ENCODE measurements around the gene HINFP.
"Not testable (repeated sequence)": the region's sequence is repeated elsewhere in the genome, so short reads cannot be mapped to it uniquely, and the experiment has no call there.

Gene HINFP

GRCh38 chr11:119160151-119160550, 38.8 kb downstream of the HINFP start:
- DNase-seq, result no peak

DNA sequence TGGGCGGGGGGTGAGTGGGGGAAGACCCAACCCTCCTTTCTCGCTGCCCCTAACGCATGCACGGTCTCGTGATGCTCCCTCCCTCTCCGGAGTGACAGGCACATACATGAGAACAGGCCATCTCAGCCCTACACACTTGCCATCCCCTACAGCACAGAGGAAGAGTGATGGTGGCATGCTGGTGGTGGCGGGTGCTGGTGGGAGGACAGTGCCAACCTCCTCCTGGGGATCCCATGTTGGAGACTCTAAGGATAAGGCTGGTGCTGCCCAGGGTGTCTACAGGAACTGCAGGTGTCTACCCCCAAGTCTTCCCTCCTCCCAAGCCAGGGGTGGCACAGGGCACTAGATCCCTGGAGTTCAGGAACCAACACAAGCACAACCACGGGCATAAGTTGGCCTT, 40.5 kb downstream of the HINFP start:
- DNase-seq, result no peak

DNA sequence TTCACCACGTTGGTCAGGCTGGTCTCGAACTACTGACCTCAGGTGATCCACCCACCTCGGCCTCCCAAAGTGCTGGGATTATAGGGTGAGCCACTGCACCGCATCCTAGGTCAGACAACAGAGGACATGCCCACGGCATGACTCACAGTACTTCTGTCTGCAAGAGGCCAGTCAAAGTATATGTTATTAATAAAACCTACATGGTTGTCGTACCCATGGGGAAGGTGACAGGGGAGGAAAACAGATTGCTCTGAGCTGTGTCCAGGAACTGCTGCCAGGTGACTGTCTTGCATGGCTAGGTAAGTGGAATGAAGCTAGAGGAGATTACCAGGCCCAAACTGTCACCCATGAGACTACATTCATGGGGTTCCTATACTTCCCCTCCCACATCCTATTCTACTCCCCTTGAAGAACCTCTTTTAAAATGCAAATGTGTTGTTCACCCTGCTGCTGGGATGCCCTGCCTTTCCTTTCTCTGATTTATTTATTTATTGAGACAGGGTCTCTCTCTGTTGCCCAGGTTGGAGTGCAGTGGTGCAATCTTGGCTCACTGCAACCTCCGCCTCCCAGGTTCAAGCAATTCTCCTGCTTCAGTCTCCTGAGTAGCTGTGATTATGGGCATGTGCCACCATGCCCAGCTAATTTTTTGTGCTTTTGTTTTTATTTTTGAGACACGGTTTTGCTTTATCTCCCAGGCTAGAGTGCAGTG, 45.1 kb downstream of the HINFP start:
- DNase-seq, result peak; percentile 68

GRCh38 chr11:119167077-119167458, 45.7 kb downstream of the HINFP start:
- not testable (repeated sequence) for DNase-seq

DNA sequence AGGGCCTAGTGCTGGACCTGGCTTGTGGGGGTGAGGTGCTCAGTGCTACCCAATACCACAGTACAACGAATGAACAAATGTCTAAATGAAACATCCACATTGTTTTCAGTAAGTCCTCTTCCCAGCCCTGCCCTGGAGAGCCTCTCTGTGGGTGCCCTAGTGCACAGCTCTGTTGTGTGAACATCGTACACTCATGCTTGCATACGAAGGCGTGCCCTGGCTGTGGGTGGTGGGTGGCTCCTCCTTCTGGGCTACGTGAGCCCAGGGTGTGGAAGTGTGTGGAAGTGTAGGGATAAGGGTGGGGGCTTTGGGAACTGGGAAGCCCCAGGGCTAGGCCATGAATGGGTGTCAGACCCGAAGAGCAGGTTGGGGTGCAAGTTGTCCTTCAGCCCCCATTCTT, 46.6 kb downstream of the HINFP start:
- DNase-seq, result no peak

DNA sequence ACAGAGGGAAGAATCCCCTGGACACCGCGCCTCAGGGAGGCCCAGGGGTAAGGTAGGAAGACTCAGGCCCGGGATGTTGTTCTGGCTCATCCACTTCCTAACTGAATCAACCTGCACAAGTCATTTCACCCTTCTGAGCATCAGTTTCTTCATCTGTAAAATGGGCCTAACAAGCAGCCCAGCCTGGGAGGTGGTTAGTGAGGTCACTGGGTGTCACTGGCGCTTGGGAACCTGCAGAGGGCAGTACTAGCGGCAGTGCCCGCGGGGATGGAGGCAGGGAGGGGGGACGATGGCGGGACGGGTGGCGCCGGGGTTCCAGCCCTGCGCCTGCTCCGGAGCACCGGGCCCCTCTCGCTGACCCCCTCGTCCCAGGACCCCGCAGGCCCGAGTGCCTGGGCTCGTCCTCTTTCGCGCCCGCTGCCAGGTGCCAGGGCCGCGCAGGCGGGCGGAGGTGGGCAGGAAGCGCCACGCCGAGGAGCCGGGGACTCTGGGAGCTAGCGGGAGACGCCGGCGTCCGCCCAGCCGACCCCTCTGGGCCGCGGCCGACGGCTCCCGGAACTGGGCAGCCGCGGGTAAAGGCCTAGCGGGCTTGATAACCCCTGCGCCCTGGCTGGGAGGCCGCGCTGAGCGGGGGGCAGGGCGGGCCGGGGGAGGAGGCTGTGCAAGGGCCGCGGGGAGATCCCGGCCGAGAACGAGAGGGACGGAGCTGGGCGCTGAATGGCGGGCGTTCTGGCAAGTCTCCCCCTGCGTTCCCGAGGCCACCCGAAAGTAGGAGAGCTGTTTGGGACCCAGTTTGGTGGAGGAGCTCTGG, 47.3 kb downstream of the HINFP start, which contains the start of gene NLRX1:
NLRX1 (plus strand) TSS at position 255 of the 811 bp plus-strand sequence. CDS start 2,679 bp downstream, outside the sequence.
- peak; percentile 84 for DNase-seq

DNA sequence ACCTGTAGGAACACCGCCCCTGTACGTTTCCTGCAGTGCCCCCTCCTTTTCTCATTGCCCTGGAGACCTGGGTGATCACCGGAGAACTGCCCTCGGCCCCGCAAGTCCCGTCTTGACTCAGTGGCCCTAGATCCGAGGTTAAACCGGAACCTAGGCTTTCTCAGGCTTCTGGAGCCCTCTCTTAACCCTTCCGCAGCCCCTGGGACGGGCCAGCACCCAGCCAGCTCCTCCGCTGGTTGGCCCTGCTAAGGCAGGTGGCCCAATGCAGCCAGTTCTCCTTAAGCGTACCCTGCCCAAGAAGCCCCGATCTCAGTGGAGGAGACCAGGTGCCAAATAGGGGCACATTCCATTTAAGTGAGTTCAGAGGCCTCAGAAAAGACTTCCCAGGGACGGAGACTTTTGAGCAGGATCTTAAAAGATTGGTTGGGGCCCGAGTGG, 47.9 kb downstream of the HINFP start:
- peak; percentile 45 for DNase-seq

DNA sequence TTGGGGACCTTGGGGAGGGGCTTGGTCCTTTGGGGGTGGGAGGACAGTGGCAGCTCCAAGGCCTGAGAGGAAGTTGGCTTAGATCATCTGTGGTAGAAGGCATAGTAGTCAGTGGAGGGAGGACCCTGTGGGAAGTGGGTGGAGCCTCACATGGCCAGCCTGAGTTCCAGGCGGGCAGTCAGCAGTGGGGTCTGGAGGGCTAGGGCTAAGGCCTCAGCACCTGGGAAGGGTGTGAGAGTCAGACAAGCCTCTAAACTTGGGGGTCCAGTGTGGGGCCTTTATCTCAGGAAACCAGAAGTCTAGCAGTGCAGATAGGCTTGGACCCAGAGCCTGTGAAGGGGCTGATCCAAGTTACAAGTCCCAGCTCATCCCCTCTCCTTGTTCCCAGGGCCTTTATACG, 51.1 kb downstream of the HINFP start:
- DNase-seq, result no peak

- DNase-seq, result no peak
These were observed 52.1 kb downstream of the HINFP start for GRCh38 chr11:119173453-119173852.

- DNase-seq, result peak; percentile 35
These were observed 54.2 kb downstream of the HINFP start for GRCh38 chr11:119175493-119176077.

GRCh38 chr11:119178166-119178680, 56.8 kb downstream of the HINFP start:
- no peak for DNase-seq

DNA sequence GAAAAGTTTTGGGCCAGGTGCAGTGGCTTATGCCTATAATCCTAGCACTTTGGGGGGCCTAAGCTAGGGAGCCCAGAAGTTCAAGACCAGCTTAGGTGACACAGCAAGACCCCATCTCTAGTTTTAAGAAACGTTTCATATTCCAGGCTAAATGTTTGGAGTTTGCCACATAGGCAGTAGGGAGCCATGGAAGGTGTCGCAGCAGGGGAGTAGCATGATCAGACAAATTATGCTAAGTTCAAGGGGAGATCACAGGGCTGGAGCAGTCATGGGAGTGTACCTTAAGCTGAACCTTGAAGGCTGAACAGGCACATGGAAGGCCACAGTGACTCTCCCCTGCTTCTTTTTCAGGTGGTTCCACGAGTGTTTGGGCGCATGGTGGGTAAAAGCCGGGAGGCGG, 58.0 kb downstream of the HINFP start:
- no peak for DNase-seq

DNA sequence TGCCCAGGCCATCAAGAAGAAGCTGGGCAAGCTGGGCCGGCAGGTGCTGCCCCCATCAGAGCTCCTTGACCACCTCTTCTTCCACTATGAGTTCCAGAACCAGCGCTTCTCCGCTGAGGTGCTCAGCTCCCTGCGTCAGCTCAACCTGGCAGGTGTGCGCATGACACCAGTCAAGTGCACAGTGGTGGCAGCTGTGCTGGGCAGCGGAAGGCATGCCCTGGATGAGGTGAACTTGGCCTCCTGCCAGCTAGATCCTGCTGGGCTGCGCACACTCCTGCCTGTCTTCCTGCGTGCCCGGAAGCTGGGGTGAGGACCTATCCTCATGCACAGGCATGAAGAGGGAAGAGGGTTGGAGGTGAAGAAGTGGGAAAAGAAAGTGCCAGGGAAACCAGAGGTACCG, 58.6 kb downstream of the HINFP start:
- DNase-seq, result no peak

GRCh38 chr11:119180729-119181676, 59.6 kb downstream of the HINFP start:
- DNase-seq, result no peak

DNA sequence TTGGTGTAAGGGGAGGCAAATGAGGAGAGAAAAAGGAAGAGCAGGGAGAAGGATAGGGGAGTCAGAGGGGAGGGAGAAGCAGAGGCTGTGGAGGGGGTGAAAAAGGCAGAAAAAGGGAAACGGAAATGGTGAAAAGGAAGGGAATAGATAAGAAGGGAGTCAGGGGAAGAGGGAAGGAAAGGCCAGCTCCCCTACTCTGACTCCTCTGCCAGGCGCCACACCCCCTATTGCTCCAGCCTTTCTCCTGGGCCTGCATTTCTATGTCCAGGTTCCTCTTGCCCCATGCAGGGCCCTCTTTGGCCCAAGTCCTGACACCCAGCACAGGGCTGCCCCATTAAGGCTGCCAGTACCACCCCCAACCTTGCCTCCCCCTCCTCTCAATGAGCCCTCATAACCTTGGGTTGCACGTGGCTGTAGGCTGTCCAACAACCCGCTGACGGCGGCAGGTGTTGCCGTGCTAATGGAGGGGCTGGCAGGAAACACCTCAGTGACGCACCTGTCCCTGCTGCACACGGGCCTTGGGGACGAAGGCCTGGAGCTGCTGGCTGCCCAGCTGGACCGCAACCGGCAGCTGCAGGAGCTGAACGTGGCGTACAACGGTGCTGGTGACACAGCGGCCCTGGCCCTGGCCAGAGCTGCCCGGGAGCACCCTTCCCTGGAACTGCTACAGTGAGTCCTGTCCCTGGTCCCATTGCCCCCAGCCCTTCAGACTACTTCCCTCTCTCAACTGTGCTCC, 60.5 kb downstream of the HINFP start:
- no peak for DNase-seq

DNA sequence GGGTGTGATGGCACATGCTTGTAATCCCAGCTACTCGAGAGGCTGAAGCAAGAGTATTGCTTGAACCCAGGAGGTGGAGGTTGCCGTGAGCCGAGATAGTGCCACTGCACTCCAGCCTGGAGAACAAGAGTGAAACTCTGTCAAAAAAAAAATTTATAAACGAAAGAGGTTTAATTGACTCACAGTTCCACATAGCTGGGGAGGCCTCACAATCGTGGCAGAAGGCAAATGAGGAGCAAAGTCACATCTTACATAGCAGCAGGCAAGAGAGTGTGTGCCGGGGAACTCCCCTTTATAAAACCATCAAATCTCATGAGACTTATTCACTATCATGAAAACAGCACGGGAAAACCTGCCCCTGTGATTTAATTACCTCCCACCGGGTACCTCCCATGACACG, 63.0 kb downstream of the HINFP start:
- not testable (repeated sequence) for DNase-seq

Data from EL (cell line).